Hematopoietic multipotent progenitor cell treated with erythropoietin and hydrocortisone succinate and interleukin-3 and kit ligand, for 17 days (in vitro differentiated cells): Measurements from ENCODE around the gene C2CD2.
A peak's percentile ranks its signal among the peaks of the same experiment; 100 is the strongest.
"Not testable (repeated sequence)": the region's sequence is repeated elsewhere in the genome, so short reads cannot be mapped to it uniquely, and the experiment has no call there.

Experiments
- DNase-seq: peaks from one replicate; pipeline ENCODE4 v3.0.0-alpha.2; 2015; ENCODE audit warnings: low spot score

C2CD2 gene

GRCh38 chr21:41957991-41958766 lies 4.4 kb upstream of the C2CD2 start:
- DNase-seq = peak; percentile 12

- DNase-seq = peak; percentile 74
These were observed 3.3 kb upstream of the C2CD2 start for GRCh38 chr21:41956926-41957729.

DNA sequence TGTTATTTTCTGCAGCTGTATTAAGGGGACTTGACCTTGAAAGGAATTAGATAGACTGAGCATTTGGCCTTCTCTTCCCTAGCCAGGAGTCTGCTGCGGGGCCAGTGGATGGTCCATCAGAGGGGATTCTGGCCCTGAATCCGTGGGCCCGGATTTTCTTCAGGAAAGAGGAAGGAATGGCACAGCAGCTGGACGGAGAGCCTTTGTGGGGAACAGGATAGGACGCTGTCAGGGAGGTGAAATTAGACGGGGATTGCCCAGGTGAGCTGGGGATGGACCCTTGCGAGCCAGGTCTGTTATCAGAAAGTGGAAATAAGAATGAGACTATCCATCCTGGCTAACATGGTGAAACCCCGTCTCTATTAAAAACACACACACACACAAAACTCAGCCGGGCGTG lies 1.7 kb upstream of the C2CD2 start:
- DNase-seq = no peak

DNA sequence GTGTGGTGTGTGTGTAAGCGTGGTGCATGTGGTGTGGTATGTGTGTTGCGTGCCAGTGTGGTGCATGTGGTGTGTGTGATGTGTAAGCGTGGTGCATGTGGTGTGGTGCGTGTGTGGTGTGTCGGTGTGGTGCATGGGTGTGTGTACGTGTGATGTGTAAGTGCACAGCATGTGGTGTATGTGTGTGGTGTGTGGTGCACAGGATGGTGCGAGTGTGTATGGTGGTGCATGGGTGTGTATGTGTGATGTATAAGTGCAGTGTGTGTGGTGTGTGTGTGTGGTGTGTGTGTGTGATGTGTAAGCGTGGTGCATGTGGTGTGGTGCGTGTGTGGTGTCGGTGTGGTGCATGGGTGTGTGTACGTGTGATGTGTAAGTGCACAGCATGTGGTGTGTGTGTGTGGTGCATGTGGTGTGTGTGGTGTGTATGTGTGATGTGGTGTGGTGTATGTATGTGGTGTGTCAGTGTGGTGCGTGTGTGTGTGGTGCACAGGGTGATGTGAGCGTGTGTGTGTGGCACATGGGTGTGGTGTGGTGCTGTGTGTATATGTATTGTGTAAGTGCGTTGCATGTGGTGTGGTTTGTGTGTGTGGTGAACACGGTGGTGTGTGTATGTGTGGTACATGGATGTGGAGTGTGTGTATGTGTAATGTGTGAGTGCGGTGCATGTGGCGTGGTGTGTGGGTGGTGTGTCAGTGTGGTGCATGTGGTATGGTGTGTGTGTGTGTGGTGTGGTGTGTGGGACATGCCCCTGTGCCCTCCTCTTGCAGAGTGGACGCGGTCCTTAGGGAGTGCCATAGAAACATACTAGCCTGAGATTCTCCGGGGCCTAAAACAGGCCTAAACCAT lies 1.1 kb upstream of the C2CD2 start:
- no peak for DNase-seq

DNA sequence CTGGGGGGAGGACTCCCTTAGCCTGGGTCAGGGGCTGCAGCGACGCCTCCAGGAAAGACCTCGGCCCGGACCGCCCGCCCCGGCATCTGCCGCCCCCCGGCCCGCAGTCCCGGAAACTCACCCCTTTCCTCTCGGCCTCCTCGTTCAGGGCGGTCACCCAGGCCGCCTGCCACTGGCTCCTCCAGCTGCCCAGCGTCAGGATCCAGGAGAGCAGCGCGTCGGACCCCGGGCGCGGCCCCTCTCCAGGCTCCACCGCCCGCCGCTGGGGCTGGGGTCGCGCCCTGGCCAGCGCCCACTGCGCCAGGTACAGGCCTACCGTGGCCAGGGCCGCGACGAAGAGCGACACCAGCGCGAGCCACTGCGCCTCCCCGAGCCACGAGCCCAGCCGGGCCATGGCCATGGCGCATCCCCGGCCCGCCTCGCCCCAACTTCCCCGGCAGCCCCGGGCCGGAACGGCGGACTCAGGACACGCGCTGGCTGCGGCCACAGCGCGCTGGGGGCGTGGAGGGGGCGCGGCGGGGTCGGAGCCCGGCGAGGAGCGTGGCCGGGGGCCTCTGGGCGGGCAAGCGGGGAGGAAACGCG lies 478 bp downstream of the C2CD2 start:
- no peak for DNase-seq

DNA sequence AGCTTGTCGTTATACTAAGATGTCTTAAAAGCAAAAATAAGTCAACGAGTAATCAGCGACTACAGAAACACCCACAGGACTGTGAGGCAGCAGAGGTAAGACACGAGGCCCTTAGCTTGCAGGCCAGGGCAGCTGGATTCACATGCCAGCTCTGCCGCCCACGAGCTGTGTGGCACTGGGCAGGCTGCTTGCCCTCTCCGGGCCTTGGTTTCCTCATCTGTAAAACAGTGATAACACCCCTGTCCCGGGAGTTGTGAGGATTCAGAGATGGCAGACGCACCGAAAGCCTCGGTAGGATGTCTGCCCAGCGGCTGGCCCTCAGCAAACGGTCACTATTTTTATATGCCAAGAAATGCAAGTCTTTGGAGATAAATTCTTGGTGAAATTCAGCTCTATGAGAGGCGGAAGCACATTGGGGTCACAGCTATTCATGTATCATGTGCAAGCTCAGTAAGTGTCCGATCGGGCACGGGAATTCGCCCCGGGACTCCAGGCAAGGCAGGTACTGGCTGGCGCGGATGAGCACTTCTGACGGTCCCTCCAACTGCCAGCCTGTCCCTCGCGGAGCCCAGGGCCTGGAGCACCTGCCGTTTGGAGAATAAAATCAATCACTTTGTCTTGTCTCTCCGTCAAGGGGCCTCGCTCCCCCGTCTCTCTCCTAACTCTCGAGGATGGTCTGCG lies 1.1 kb downstream of the C2CD2 start:
- DNase-seq = no peak

DNA sequence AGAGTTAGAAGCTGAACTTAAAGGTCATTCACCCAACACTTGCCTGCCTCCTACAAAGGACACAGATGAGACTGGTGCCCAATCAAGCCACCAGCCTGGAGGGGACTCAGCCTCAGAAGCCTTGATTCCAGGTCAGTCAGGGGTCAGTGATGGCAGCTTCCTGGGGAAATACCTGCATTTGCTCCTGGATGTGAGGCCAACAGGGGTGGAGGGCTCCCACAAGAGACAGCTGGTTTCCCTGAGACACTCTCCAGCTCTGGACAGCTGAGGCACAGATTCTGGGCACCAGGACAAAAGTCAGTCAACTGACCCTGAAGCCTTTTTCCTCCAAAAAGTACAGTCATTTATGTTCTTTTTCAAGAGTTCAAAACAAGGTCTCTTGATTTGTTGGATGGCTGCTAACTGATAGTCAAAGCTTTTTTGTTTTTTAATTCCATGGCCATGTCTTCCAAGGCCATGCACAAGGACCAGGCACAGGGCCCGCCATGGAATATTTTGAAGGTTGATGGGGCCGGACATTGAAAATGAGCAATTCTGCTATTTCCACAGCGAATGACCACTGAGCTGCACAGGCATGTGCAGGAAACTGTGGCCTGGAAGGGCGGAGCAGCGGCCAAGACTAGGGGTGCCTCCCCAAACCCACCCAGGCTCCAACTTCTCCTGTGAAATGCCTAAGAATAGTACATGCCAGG lies 1.8 kb downstream of the C2CD2 start:
- DNase-seq = no peak

DNA sequence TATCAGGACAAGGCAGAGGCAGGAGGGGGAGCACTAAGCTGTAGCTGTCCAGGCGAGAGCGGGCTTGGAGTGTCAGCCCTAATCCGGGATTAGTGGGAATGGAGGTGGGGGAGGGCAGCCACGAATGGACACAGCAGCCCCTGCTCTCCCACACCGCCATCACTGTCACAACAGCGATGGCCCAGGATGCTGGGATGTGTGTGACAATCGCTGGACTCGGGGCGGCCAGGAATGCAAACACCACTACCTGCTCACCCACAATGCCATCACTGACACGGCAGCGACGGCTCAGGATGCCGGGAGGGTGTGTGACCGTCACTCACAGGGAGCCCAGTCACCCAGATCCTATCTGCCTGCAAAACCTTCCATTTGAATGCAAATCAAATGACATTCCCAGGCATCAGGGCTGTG lies 2.9 kb downstream of the C2CD2 start:
- no peak for DNase-seq

DNA sequence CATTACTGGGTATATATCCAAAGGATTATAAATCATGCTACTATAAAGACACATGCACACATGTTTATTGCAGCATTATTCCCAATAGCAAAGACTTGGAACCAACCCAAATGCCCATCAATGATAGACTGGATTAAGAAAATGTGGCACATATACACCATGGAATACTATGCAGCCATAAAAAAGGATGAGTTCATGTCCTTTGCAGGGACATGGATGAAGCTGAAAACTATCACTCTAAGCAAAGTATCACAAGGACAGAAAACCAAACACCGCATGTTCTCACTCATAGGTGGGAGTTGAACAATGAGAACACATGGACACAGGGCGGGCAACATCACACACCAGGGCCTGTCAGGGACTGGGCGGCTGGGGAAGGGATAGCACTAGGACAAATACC lies 4.2 kb downstream of the C2CD2 start:
- not testable (repeated sequence) for DNase-seq

DNA sequence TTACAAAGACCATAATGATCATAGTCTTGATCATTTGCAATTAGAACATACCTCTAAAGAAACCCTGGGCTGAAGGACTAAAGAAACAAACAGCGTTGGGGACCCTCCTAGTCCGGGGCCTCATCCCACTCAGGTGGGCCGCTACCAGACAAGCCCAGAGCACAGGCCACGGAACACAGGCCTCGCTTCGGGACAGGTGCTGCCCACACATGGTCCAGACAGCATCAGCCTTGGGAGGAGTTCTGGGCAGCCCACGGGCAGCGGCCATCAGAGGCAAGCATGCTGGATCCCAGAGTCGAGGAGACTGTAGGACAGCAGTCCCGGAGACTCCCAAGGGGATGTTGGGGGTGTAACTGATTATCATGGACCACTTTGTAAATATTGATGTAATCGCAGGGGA lies 4.9 kb downstream of the C2CD2 start:
- DNase-seq = no peak

DNA sequence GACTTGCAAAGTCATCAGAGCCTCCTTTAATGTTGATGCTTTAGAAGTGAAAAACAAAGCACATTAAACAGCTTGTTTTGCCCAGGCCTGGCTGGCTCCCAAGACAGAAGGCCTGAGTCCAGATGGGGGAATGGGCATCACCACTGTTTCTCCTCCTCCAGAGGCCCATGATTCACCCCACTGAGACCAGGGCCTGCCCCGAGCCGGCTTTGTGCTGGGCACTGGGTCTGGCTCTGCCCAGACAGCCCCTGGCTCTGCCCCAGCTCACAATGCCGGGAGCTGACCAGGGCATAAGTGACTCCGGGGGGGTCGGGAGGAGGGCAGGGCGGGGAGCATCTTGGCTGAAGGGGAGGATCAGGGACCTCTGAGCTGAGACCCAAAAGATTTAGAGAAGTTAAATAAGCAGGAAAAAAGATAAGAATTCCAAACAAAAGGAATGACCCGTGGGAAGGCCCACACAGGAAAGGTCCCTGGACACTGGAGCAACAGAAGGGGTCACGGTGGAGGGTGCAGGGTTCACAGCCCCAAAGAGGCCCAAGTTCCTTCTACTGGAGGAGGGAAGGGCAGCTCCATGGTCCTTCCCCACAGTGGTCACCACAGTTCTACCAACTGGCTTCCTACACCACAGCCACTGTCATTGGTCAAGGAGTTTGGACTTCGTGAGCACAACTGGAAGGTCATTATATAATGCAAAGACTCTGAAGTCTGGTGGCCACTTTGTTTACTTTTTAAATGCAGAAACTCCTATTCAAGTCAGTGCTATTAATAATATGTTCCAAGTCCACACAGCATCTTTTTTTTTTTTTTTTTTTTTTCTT lies 5.5 kb downstream of the C2CD2 start:
- no peak for DNase-seq

- DNase-seq = no peak
These were observed 7.8 kb downstream of the C2CD2 start for GRCh38 chr21:41945982-41946381.

DNA sequence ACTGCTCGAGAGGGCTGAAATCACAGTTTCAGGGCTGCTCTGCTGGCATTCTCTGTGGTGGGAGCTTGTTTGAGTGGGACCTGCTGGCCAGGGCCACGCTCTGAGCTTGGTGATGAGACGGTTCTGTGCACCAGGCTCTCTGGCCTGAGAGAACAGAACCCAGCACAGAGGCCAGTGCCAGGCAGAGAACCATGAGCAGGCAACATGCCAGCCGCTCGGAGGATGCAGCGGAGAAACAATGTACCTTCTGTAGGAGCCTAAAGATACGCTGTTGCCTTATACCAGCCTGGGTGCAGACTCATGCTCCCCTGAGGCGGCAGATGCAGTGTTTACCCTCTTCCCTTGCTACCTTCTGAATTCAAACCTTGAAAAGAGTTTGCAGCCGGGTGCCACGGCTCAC lies 10.0 kb downstream of the C2CD2 start:
- DNase-seq = no peak

- no peak for DNase-seq
These were observed 11.4 kb downstream of the C2CD2 start for GRCh38 chr21:41942457-41942856.

DNA sequence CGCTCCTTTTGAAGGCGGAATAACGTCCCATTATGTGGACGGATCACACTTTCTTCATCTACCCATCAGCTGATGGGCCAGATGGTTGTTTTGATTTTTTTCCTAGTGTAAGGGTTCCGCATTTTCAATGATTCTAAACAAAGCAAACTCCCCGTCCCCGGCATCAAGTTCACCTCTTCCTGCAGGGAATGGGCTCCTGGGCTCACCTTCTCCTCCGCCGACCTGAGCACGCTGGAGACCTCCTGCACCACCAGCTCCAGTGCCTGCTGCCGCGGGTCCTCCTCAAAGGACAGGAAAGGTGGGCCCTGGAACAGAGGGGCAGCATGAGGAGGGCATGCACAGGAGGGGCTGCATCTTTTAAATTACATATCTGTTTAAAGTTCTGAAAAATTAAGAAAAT lies 11.9 kb downstream of the C2CD2 start:
- DNase-seq = no peak

GRCh38 chr21:41940431-41940830 lies 13.4 kb downstream of the C2CD2 start:
- DNase-seq = no peak

DNA sequence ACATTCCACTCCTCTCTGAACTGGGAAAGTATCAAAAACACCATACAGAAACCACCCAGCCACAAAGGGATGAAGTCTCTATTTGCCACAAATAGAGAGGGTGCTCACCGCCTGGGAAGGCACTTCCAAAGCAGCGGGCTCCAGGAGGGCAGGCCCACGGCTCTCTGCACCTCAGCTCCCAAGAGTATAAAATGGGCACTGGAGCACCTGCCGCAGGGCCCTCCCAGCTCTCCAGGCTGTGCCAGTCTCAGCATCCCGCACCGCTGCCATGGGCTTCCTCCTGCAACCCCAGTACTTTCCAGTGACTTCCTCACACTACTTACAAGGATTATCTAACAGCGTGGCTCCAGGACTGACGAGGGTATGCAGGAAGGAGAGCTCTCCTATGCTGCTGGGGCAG lies 14.4 kb downstream of the C2CD2 start:
- DNase-seq = no peak

DNA sequence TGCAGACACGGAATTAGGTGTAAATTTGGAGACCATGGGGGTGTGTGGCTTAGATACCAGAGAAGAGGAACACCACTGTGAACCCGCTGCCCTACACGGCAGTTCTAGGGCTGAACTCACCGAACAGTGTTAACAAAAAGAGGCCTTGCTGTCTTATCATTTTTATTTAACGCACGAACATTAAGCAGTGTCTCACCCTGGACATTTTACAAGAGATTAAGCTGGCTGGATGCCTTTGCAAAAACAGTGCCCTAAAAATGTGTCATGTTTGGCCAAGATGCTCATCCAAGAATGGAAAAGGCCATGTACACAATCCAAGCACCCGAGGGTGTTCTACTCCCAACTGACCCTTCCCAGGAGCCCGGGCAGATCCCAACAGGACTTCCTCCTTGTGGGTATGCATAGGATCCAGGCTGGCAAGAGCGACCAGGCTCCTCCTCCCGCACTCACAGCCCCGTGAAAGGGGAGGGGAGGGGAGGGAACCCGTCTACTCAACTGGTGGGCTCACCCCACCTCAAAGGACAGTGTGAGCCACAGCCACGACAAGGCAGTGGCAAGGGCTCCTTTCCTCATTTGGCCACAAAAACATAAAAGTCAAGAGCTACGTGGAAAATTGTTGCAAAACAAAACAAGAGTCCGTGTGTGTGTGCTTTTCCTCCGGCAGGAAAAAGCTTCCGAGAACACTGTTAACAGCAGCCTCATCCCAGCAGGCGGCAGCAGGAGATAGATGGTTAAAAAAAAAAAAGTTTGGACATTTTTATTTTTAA lies 20.3 kb downstream of the C2CD2 start:
- peak; percentile 17 for DNase-seq

- peak; percentile 64 for DNase-seq
These were observed 21.1 kb downstream of the C2CD2 start for GRCh38 chr21:41932576-41933312.
